OCI-LY1 (cell line): ENCODE results near the gene GNB5.

Source experiments
- EZH2 ChIP-seq: fragments of 200-600 bp; sonication (generic), shearing (Covaris generic); IDR thresholded peaks from 2 replicates; pipeline ENCODE4 v1.8.0; 2017; ENCODE audit warnings: borderline replicate concordance, mixed run types, mild to moderate bottlenecking, antibody characterized with exemption, low read length, moderate library complexity, mixed read lengths
- TF ChIP-seq, protein P1 (sequence below): fragments of 200-600 bp; sonication (generic), shearing (Covaris generic); IDR thresholded peaks from 2 replicates; pipeline ENCODE4 v1.5.1; 2017; ENCODE audit warnings: mild to moderate bottlenecking, antibody characterized with exemption, low read length, moderate library complexity, mixed read lengths

DNA sequence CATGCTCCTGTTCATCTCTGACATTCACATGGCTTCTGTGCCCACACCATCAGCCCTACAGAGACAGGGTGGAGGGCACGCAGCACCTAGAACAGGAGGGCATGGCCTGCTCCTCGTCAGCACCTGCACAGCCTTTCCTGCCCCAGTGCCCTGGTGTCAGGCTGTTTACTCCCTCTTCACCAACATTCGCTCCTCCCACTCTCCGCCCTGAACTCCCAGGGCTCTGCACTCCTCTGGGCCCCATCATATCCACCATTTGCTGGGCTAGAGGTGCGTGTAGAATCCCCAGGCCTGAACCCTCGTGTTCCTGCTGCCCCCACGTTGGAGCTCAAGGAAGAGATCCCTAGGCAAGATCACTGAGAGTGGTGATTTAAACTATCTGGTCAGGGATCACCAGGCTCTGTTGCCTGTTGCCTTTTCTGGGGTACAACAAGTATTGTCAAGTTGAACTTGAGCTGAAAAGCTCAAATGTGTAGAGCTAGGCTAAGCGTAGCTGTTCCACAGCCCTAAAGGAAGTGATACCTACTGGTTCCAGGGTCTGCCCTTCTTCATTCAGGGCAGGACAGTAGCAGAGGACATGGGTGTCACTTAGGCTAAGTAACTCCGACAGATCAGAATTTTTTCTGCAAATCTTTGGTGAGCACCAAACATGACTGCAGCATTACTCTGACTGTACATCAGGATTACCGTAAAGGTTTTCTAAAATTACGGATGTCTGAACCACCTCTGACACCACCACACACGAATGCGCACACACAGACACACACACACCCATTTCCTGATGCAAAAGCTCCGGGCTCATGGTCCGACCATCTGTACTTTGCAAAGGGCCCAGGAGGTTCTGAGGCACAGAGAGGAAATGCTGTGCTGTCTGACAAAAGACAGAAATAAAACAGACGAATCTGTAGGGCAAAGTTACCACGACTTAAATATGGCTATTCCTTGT is 43.7 kb upstream of the GNB5 start:
- TF ChIP-seq, protein P1, sequence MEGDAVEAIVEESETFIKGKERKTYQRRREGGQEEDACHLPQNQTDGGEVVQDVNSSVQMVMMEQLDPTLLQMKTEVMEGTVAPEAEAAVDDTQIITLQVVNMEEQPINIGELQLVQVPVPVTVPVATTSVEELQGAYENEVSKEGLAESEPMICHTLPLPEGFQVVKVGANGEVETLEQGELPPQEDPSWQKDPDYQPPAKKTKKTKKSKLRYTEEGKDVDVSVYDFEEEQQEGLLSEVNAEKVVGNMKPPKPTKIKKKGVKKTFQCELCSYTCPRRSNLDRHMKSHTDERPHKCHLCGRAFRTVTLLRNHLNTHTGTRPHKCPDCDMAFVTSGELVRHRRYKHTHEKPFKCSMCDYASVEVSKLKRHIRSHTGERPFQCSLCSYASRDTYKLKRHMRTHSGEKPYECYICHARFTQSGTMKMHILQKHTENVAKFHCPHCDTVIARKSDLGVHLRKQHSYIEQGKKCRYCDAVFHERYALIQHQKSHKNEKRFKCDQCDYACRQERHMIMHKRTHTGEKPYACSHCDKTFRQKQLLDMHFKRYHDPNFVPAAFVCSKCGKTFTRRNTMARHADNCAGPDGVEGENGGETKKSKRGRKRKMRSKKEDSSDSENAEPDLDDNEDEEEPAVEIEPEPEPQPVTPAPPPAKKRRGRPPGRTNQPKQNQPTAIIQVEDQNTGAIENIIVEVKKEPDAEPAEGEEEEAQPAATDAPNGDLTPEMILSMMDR: no peak
- TF ChIP-seq EZH2: no peak
